Hepatocyte (in vitro differentiated cells): Measurements from ENCODE around the gene GPX2.

Experiments used
- CTCF ChIP-seq: fragments of 200-600 bp; sonication (generic); IDR thresholded peaks from 2 replicates; pipeline ENCODE4 v1.5.1; 2016; ENCODE audit warnings: antibody characterized with exemption, mild to moderate bottlenecking; ENCODE audit not compliant: poor library complexity
- EZH2phosphoT487 ChIP-seq: fragments of 200-600 bp; sonication (generic); IDR thresholded peaks from one replicate; pipeline ENCODE4 v1.6.1; 2018; ENCODE audit warnings: antibody characterized with exemption, mild to moderate bottlenecking, low read depth, moderate library complexity; ENCODE audit not compliant: unreplicated experiment, severe bottlenecking

GRCh38 chr14:64935508-64935907 lies 7.0 kb downstream of the GPX2 start:
- TF ChIP-seq CTCF (no peak), EZH2phosphoT487 (no peak)
